Stimulated activated CD8-positive, alpha-beta memory T cell treated with anti-CD3 and anti-CD28 coated beads, Interleukin-2, amount 100 ng/mL, for 1 hour (primary cell): ENCODE measurements around the gene GARNL3.

Source experiments
- DNase-seq, 2 donors: peaks; one replicate each; pipeline ENCODE4 v3.0.0-alpha.2; 2020; ENCODE audit warnings: low read depth in 2 of 2

GARNL3 gene

DNA sequence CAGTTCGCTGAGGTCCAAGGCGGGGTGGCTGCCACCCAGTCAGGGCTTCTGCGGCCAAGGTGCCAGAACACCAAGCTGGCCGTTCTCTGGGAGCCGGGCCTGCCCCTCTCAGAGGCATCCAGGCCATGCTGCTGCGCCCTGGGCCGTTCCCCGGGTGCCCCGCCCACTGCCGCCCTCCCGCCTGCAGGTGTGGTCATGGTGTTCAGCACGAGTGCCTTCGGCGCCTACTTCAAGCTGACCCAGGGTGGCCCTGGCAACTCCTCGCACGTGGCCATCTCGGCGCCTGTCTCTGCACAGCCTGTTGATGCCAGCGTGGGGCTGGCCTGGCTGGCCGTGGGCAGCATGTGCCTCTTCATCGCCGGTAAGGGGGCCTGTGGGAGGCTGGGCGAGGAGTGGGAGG, 140.1 kb downstream of the GARNL3 start:
- no peak for DNase-seq

DNA sequence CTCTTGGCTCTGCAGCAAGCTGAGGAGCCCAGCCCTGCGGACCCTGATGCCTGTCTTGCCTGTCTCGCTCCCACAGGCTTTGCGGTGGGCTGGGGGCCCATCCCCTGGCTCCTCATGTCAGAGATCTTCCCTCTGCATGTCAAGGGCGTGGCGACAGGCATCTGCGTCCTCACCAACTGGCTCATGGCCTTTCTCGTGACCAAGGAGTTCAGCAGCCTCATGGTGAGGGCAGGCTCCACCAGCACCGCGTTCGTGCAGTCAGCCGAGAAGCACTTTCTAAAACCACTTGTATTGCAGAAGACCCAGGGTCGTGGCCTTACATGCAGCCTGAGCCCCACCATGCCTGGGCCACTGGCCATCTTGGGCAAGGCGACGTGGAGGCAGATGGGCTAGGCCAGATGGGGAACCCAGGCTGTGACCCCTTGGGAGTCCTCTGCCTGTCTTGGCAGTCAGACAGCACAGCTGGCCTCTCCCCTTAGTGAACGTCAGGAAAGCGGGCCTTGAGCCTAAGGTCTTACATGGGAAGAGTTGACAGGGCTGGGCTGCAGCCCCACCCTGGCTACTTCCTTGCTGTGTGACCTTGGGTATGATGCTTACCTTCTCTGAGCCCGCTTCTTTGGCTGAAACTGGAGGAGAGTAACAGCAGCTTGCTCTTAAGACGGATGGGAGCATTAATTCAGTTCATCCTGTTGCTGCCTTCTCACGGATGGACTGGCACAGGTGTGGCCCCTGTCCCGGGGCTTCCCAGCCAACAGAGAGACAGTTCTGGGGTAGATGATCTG, 141.0 kb downstream of the GARNL3 start:
- no peak for DNase-seq

DNA sequence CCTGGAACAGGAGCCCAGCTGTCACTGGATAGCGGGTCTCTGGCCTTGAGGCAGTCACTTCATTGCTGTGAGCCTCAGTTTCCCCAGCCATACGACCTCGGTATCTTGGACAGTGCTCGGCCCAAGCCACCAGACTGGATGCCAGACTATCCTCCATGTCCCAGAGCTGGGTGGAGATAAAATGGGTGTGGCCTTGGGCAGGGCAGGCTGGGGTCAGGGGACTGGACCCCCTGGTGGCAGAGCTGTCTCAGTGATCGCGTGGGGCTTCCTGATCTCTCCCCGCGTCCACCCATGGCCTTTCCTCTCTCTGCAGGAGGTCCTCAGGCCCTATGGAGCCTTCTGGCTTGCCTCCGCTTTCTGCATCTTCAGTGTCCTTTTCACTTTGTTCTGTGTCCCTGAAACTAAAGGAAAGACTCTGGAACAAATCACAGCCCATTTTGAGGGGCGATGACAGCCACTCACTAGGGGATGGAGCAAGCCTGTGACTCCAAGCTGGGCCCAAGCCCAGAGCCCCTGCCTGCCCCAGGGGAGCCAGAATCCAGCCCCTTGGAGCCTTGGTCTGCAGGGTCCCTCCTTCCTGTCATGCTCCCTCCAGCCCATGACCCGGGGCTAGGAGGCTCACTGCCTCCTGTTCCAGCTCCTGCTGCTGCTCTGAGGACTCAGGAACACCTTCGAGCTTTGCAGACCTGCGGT, 142.4 kb downstream of the GARNL3 start:
- DNase-seq: no peak

DNA sequence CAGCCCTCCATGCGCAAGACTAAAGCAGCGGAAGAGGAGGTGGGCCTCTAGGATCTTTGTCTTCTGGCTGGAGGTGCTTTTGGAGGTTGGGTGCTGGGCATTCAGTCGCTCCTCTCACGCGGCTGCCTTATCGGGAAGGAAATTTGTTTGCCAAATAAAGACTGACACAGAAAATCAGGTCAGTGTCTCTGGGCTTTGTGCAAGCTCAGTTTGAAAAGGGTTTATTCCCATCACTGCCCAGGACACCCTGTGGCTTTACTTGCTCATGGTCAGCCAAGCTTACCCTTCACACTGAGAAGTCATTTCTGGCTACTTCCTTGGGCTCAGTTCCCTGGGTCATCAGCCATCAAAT, 142.9 kb downstream of the GARNL3 start:
- DNase-seq: no peak

DNA sequence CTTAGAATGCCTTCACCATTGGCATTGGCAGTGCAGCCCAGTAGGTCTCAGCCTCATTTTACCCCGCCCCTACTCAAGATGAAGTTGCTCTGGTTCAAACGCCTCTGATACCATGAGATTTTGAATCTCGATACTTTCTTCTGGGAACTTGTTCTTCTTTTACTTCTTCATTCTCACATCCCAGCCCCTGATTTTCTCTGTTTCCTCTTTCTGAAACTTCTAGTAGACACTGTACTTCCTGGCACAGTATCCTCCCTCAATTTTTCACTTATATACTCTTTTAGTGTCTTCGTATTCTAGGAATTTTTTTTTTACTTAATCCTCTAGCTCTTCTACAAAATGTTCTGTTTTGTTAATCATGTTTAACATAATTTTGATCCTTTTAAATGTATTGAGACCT, 146.5 kb downstream of the GARNL3 start:
- DNase-seq: no peak

DNA sequence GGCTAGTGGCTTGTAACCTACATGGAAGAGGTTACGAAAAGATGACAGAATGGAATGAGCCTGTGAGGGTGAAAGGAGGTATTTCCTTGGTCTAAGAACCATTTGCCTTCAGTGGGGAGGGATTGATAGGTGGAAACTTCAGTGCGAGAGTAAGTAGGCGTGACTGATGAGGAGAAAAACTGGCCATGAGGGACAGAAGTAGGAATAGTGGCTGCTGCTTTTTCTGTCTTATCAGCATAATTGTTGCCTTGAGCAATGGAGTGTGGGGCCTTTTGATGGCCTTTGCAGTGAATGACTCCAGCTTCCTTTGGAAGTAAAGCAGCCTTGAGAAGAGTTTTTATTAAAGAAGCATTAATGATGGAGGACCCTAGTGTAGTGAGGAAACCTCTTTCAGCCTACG, 150.6 kb downstream of the GARNL3 start:
- no peak for DNase-seq

DNA sequence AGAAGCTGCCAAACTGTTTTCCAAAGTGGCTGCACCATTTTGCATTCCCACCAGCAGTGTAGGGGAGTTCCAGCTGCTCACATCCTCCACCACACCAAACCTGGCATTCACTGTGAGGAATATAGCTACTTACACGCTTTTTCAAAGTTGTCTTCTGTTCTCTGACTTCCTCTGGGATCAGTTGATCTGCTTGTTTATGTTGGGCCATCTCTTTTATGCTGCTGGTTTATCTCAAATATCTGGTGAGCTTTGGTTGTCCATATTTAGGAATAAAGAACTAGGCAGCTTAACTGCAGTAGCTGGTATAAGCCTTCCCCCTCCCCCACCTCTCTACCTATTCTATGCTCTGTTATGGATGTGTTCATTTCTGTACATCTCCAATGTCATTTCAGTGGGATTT, 151.1 kb downstream of the GARNL3 start:
- no peak for DNase-seq

DNA sequence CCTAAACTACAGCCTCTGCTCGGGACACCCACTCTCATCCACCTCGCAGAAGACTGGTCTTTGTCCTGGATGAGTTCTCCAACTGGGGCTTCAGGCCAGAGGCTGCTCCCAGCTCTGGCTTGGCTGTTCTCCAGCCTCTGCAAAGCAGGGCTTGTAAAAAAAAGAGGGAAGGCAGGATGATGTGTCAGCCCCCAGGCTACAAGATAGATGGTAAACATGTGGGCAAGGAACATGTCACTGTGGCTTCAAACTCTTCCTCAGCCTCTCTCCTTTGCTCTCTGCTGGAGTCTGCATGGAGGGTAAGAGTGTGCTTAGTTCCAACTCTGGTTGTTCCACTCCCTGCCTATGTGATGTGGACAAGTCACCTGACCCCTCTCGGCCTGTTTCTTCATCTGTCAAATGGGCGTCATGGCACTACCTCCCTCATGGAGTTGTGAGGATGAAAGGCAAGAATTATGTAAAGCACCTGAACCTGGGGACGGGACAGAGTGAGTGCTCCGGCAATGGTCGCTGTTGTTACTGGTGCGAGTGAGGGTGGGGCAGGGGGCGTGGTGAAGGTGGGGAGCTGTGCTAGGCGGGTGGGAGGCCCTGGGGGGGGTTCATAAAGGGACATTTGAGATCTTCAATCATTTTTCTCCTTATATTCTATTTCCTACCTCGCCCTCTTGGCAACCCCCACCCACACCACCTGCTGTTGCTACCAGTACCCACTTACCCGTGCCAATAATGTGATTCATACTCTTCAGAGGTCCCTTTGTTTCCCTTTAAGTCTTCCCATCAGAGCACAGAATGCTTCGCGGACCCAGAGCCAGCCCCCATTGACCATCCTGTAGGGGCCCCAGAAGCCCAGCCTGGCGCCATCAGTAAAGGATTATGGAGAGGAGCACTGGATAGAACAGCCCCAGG, 152.8 kb downstream of the GARNL3 start:
- no peak for DNase-seq

DNA sequence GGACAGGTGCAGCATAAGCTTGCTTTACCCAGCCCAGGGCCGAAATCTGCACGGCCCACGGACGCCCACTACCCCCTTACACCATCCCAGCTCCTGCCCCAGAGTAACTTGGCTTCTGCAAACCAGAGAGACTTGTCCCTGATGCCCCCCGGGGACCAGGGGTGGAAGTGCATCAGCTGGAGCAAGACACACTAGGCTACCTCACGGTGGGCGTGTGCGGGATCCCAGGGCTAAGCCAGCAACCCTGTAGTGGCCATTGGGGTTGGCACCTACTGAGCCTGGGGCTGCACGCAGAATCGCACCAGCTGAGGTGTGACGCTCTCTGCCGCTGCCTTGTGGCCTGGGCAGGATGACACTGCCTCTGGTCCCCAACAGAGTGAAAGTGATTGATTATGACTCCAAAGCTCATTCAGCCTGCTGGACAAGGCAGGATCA, 153.5 kb downstream of the GARNL3 start:
- no peak for DNase-seq

DNA sequence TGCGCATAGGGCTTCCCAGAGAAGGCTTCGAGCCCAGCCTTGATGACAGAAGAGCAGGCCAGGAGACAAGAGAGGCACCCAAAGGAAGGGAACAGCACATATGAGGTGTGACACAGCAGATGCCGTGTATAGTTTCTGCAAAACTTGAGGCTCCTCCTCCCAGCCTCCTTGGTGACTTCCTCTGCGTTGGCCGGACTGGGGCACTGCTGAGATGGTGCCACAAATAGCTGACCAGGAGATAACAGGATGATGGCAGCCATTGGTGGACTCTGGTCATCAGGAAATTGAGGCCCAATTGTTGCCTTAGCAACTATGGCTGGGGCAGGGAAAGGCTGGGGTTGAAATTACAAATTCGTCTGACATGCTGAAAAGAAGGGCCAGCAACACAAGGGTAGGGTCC, 154.8 kb downstream of the GARNL3 start:
- DNase-seq: no peak

DNA sequence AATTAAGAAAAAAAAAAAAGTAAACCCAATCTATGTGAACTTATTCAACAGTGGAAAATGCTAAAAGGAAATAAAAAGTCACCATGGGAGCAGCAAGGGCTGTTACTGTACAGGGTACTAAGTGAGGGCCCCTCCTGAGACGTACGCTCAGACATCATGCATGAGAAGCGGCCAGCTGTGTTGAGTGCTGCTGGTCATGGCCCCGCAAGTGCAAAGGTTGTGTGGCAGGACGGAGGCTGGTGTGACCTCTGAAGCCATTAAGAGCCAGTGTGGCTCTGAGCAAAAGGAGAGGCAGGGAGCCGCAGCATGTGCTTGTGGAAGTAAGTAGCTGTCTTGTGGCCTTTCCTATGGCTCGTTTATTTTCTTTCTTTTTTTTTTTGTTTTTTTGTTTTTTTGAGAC, 156.5 kb downstream of the GARNL3 start:
- no peak for DNase-seq

DNA sequence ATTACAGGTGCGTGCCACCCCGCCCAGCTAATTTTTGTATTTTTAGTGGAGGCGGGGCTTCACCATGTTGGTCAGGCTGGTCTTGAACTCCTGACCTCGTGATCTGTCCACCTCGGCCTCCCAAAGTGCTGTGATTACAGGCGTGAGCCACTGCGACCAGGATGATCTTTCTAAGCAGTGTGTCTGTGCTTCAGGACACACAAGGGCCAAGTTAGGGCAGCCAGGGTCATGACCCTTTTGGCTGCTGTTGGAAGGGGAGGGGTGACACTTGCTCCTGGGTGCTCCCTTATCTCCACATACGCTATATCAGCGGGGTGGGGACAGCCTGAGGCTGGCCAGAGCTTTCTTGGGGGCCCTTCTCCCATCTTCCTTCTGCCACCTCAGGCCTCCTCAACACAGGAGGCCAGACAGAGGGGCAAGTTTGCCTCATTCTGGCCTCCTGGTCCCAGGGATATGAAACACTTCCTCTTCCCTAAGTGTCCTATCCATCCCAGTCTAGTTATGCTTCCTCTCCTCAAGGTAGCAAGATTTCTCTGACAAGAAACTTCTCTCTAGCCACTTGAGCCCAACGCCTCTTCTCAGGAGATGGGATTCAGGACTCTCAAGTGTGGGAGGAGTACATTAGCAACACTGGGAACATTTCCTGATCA, 157.7 kb downstream of the GARNL3 start:
- DNase-seq: no peak

DNA sequence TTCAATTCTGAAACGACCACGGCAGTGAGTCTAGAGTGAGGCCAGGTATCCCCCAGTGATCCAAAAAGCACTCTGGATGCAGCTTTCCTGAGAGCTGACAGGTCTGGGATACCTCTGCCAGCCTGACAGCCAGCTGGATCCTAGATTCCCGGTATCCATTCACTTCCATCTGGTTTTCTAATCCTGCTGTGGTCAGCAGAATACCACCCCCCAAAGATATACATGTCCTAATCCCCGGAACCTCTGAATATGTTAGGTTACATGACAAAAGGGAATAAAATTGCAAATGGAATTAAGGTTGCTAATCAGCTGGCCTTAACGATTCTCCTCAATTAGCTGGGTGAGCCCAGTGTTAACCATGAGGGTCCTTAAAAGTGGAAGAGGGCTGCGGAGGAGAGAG, 158.2 kb downstream of the GARNL3 start:
- no peak for DNase-seq

DNA sequence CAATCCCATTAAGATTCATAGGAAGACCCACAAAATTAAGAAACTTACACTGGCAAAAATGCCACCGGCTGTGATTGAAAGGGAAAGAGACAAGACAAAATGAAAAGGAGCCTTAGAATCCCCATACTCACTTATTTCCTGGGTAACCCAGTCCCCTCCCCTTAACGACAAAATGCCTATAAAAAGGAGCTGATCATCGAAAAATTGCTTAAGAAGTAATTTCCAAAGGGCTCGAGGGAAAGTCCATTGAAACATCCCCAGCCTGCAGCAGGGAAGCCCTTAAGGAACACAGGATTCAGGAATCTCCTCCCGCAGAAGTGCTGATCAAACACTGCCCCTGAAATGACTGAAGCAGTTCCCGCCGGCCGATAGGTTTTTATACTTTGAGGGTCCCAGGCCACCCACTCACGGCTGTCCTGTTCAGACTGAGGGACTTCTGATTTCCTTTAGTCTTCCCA, 158.9 kb downstream of the GARNL3 start:
- no peak for DNase-seq

DNA sequence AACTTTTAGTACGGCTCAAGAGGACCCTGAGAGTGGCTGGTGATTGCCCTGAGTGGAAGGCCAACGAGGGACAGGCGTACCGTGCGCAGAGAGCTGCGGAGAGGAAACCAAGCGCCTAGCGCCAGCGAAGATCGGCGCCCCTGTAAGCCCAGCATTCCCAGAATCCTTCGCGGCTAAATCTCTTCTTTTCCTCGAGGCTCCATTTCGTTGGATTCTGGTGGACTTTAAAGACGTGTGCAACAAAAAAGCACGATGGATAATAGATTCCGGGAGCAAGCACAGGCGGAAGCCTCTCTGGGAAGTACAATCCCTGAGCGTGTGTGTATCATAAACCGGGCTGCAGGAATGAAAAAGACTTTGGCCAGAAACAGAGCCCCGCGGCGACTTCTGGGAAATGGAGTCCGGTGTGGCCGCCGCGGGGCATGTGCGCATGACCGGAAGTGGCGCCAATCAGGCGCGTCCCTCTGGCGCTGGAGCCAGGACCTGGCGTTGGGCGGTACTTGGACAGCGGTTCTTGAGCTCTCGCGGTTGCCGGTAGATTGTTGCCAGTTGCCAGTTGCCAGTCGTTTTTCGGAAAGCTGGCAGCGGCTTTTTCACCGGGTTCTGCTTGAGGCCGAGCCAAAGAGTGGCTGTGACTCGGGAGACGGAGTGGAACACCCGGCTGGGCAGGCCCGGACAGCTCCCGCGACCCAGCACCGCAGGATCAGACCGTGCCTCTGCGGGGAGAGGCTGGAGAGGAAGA, 159.5 kb downstream of the GARNL3 start, which contains the start of gene ZNF79:
TSS of gene ZNF79 (plus strand) at position 449 of the 742 bp plus-strand sequence. CDS start 406 bp downstream, outside the sequence.
- DNase-seq: peak; percentile 82 to 84

DNA sequence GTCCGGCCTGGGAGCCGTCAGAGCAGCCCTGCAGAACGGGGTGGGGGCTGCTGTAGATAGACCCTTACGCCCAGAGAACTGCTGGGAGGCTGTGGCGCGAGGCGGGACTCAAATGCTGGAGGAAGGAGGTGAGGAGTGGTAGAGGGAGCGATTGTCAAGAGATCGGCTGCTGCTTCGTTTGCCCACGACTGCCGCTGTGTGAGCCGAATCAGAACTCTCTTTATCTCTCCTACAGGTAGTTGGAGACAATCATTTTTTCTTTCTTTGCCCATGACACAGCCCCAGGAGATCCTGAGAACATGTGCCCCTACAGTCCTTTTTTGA, 160.1 kb downstream of the GARNL3 start:
- DNase-seq: no peak

DNA sequence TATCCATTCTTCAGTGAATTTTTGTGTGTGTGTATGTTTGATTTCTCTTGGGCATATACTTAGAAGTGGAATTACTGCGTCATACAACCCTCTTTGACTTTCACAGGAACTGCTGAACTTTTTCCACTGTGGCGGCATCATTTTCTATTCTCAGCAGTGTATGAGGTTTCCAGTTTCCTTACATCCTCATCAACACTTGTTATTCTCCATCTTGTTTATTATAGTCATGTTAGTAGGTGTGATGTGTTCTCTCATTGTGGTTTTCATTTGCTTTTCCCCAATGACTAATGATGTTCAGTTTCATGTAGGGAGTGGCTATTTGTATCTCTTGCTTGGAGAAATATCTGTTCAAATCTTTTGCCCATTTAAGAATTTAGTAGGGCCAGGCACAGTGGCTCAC, 162.2 kb downstream of the GARNL3 start:
- no peak for DNase-seq

DNA sequence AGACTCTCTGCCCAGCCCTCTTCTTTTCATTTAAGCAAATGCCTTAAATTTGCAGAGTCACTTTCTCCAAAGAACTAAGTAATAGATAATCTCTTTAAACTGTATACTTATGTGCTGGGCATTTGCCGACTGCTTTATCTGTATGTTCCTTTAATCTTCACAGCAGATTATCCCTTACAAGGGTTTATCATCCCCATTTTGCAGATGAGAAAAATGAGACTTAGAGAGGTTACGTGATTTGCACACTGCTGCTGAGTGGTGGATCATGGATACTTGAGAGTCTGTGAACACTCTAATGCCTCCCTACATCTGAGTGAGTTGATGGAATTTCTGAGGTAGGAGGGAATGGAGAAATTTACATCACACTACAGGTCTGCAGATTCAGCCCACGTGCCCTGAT, 163.8 kb downstream of the GARNL3 start:
- DNase-seq: no peak

DNA sequence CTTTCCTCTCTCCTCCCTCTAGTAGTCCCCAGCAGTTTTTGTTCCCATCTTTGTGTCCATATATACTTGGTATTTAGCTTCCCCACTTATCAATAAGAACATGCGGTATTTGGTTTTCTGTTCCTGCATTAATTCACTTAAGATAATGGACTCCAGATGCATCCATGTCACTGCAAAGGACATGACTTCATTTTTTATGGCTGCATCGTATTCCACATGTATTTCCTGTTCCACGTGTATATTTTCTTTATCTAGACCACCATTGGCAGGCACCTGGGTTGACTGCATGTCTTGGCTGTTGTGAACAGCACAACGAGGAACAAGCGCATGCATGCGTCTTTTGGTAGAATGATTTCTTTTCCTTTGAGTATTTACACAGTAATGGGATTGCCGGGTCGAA, 165.8 kb downstream of the GARNL3 start:
- no peak for DNase-seq

DNA sequence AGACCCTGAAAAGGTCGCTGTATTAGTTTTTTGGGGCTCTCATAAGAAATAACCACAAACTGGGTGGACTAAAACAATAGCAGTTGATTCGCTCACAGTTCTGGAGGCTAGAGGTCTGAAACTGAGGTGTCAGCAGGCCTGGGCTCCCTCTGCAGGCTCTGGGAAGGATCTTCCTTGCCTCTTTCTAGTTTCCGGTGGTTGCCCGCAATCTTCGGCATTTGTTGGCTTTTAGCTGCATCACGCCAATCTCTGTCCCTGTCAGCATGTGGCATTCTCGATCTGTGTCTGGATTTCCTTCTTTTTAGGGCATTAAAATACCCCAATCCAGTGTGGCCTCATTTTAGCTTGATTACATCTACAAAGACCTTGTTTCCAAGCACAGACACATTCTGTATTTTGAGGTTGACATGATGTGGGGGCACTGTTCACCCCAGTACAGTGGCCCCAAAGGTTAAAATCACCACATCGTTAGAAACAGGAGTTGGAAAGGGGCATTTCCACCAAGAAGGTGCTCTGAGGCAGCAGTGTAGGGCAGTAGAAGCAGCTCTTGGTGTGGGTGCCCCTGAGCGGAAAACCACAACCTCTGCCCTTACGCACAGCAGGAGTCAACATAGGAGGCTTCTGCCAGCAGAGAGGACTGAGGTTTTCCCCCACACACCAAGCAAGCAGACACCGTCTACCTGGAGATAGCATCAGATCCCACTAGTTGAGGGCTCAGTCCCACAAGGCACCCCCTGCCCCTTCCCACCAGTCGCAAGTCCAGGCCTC, 173.1 kb downstream of the GARNL3 start:
- DNase-seq: no peak
